OCI-M2 (cell line): ENCODE measurements around the gene SCART1.
"Not testable (repeated sequence)": the region's sequence is repeated elsewhere in the genome, so short reads cannot be mapped to it uniquely, and the experiment has no call there.

Source experiments
- DNase-seq: peaks from one replicate; lab custom pipeline; 2025; ENCODE audit not compliant: unreplicated experiment; lab: John Stamatoyannopoulos, UW

SCART1 gene

DNA sequence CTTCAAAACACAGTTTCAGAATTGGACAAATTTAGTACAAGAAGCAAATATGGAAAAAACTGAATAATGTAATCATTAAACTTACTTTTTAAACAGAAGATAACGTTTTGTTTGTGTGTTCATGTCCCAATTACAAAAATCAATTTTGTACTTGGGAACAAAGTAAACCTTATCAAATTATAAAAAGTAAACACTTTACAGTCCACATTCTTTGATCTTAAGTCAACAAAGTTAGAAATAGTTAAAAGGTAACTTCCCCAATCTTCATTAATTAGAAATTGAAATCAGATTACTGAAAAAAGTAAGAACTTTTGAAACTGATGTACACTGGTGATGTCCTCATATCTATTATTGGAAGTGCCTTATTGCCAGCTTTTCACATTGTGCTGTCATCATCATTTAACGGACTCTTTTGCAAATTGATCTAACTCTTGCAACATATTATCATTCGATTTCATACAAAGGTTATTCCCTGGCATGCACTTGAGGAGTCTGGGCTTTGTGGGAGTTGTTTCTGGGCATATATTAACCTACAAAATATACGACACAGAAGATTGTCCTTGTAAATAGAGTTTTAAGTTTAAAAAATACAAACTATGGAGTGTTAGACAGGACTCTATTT, 58.3 kb downstream of the SCART1 start:
- DNase-seq = no peak

DNA sequence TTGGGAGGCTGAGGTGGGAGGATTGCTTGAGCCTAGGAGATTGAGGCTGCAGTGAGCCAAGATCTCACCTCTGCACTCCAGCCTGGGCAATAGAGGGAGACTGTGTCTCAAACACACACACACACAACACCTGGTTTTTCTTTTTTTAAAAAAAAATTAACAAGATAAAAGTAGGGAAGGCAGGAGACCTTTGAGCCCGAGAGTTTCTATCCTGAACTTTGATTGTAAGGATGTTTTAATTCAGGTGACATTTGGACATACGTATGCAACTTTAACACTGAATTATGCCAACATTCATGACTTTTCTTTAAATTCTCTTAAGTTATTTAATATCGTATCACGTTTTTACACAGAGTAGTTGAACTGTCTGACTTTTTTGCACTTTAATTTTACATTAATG, 61.7 kb downstream of the SCART1 start:
- DNase-seq = no peak

DNA sequence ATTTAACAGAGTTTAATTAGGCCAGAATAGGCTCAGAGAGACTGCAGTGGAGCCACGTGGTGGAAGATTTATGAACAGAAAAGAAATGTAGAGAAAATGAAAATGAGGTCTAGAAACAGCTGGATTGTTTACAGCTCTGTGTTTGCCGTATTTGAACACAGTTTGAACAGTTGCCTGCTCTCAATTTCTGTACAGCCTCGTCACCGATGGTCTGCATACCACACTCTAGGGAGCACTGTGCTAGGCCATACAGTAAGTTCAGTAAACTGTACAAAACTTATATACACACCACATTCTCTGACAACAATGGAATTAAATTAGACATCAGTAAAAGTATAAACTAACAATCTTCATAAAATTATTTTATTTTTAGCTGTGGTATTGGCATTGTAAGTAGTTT, 62.3 kb downstream of the SCART1 start:
- no peak for DNase-seq

DNA sequence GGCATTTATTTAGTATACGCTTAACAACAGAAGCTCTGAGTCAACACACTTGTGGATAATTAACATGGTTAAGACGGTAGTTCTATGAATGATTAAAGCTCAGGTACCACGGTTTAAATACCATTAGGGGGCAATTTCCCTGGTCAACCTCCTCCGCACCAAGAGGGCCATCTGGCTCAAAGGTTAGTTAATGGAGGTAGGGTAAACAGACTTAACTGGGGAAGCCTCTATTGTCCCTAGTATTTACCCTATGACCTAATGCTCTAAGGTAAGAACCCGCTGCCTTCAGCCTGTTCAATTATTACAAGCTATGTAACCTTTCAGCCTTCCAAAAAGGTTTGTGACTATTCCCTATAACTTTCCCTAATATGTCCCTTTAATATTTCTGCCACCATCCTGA, 64.8 kb downstream of the SCART1 start:
- DNase-seq = not testable (repeated sequence)
